H1 (cell line): Measurements from ENCODE around the gene CHD9NB. TPM values are rescaled to one million over a fixed set of nuclear protein-coding genes. Genes with fewer than 3 reads are reported as not detected.

ENCODE experiments used
- CTCF ChIA-PET: fragments of 300-600 bp; sonication (Branson Sonifier 250); formaldehyde crosslinking; loops from one replicate; lab custom pipeline; 2021; ENCODE audit not compliant: partially characterized antibody; lab: Charles Lee
- POLR2A ChIA-PET: fragments of 300-600 bp; sonication (Branson Sonifier 250); formaldehyde crosslinking; loops from one replicate; lab custom pipeline; 2021; ENCODE audit warnings: inconsistent platforms; ENCODE audit not compliant: partially characterized antibody; lab: Charles Lee
- DNase-seq, 2 experiments: peaks; one replicate each; pipeline versions ENCODE4 v3.0.0 to v3.0.0-alpha.2; 2010 to 2022; ENCODE audit warnings: low spot score in 2 of 2, low read depth in 1 of 2, mixed read lengths in 1 of 2
- FAIRE-seq: peaks from 2 replicates; lab custom pipeline; 2011; peaks lifted over from hg19 to GRCh38; lab: Jason Lieb, UNC
- H2AFZ ChIP-seq: 2 replicates; pipeline ENCODE4 v1.8.1; 2012; ENCODE audit warnings: low read length, inconsistent platforms
- H2AK5ac ChIP-seq: 2 replicates; pipeline ENCODE4 v1.6.1; 2013; ENCODE audit warnings: low read depth, low read length
- H2BK120ac ChIP-seq: replicated peaks from 2 replicates; pipeline ENCODE3; 2013; ENCODE audit warnings: low read depth, low read length, inconsistent platforms
- H2BK12ac ChIP-seq: 2 replicates; pipeline ENCODE4 v1.6.1; 2013; ENCODE audit warnings: low read depth, low read length
- H2BK15ac ChIP-seq: 2 replicates; pipeline ENCODE4 v1.6.1; 2013; ENCODE audit warnings: low read length
- H2BK20ac ChIP-seq: 2 replicates; pipeline ENCODE4 v1.6.1; 2013; ENCODE audit warnings: low read length
- H2BK5ac ChIP-seq: 2 replicates; pipeline ENCODE4 v1.6.1; 2013; ENCODE audit warnings: low read depth, low read length
- H3K14ac ChIP-seq: 2 replicates; pipeline ENCODE4 v1.6.1; 2013; ENCODE audit warnings: inconsistent platforms; ENCODE audit not compliant: insufficient read length
- H3K18ac ChIP-seq: 2 replicates; pipeline ENCODE4 v1.6.1; 2013; ENCODE audit warnings: low read length; ENCODE audit errors: extremely low read depth
- H3K23ac ChIP-seq: 2 replicates; pipeline ENCODE4 v1.6.1; 2013; ENCODE audit warnings: inconsistent platforms; ENCODE audit not compliant: insufficient read length
- H3K23me2 ChIP-seq: 2 replicates; pipeline ENCODE4 v1.6.1; 2013; ENCODE audit warnings: low read depth, low read length
- H3K27ac ChIP-seq: 2 replicates; pipeline ENCODE4 v1.6.1; 2011; ENCODE audit warnings: low read depth, low read length, inconsistent platforms
- H3K27me3 ChIP-seq, 4 experiments: replicated peaks in 1 of 4; 1 replicate in 1 of 4; 2 replicates in 3 of 4; pipeline versions ENCODE4 v1.6.1 to v1.8.1; 2011 to 2013; ENCODE audit warnings: low read length in 3 of 4, mild to moderate bottlenecking in 3 of 4, inconsistent platforms in 2 of 4, mixed read lengths in 2 of 4, moderate library complexity in 1 of 4; ENCODE audit not compliant: control insufficient read depth in 3 of 4, insufficient read depth in 3 of 4; ENCODE audit errors: extremely low read depth in 1 of 4
- H3K36me3 ChIP-seq, 4 experiments: 2 replicates each; pipeline versions ENCODE4 v1.6.1 to v1.8.1; 2011 to 2013; ENCODE audit warnings: mild to moderate bottlenecking in 4 of 4, low read length in 3 of 4, moderate library complexity in 2 of 4, control low read depth in 1 of 4, inconsistent platforms in 1 of 4; ENCODE audit not compliant: insufficient read depth in 4 of 4, control insufficient read depth in 2 of 4
- H3K4ac ChIP-seq: replicated peaks from 2 replicates; pipeline ENCODE3; 2013; ENCODE audit warnings: low read length, low read depth, mixed read lengths, inconsistent platforms; ENCODE audit not compliant: insufficient read length
- H3K4me1 ChIP-seq, 4 experiments: replicated peaks in 1 of 4; 1 replicate in 1 of 4; 2 replicates in 3 of 4; pipeline versions ENCODE4 v1.6.1 to v1.8.1; 2011 to 2013; ENCODE audit warnings: low read length in 3 of 4, inconsistent platforms in 2 of 4, mixed read lengths in 1 of 4; ENCODE audit not compliant: insufficient read depth in 4 of 4, control insufficient read depth in 3 of 4
- H3K4me2 ChIP-seq, 2 experiments: 2 replicates each; pipeline versions ENCODE4 v1.6.1 to v1.8.1; 2011 to 2013; ENCODE audit warnings: low read depth in 2 of 2, low read length in 2 of 2, control low read depth in 1 of 2, inconsistent platforms in 1 of 2, mild to moderate bottlenecking in 1 of 2; ENCODE audit not compliant: insufficient read depth in 1 of 2
- H3K4me3 ChIP-seq, 4 experiments: fragments of 200-600, 300-600 bp in 1 of 4; sonication (generic), shearing (Covaris generic), sonication (Bioruptor Twin) in 1 of 4; 2 replicates each; pipeline versions ENCODE4 v1.5.1 to v1.8.1; 2011 to 2016; ENCODE audit warnings: low read length in 4 of 4, low read depth in 3 of 4, control low read depth in 2 of 4, inconsistent platforms in 2 of 4, mild to moderate bottlenecking in 2 of 4, mixed read lengths in 1 of 4, moderate library complexity in 1 of 4; ENCODE audit not compliant: insufficient read depth in 2 of 4; ENCODE audit errors: extremely low read depth in 1 of 4
- H3K56ac ChIP-seq: replicated peaks from 2 replicates; pipeline ENCODE3; 2013; ENCODE audit warnings: low read depth, mild to moderate bottlenecking, mixed read lengths, low read length, inconsistent platforms; ENCODE audit not compliant: insufficient read length
- H3K79me1 ChIP-seq: 2 replicates; pipeline ENCODE4 v1.6.1; 2013; ENCODE audit warnings: low read depth, low read length, control low read depth
- H3K79me2 ChIP-seq, 2 experiments: 2 replicates each; pipeline versions ENCODE4 v1.6.1 to v1.8.1; 2012 to 2013; ENCODE audit warnings: low read length in 2 of 2, mild to moderate bottlenecking in 2 of 2, inconsistent platforms in 1 of 2; ENCODE audit not compliant: insufficient read depth in 2 of 2, control insufficient read depth in 1 of 2
- H3K9ac ChIP-seq, 4 experiments: replicated peaks in 1 of 4; 1 replicate in 1 of 4; 2 replicates in 3 of 4; pipeline versions ENCODE4 v1.6.1 to v1.8.1; 2011 to 2013; ENCODE audit warnings: low read depth in 3 of 4, low read length in 3 of 4, control low read depth in 2 of 4, mild to moderate bottlenecking in 2 of 4, moderate library complexity in 2 of 4, inconsistent platforms in 1 of 4; ENCODE audit errors: extremely low read depth in 1 of 4
- H3K9me3 ChIP-seq, 2 experiments: 2 replicates each; pipeline versions ENCODE4 v1.6.1 to v1.8.1; 2012 to 2013; ENCODE audit warnings: mild to moderate bottlenecking in 2 of 2, moderate library complexity in 2 of 2, control low read depth in 1 of 2, inconsistent platforms in 1 of 2, low read depth in 1 of 2, low read length in 1 of 2, mixed read lengths in 1 of 2; ENCODE audit not compliant: insufficient read depth in 2 of 2
- H4K20me1 ChIP-seq, 2 experiments: replicated peaks in 1 of 2; 2 replicates each; pipeline versions ENCODE3 to v1.8.1; 2011 to 2013; ENCODE audit warnings: inconsistent platforms in 2 of 2, low read length in 2 of 2, mild to moderate bottlenecking in 1 of 2; ENCODE audit not compliant: insufficient read depth in 2 of 2, control insufficient read depth in 1 of 2
- H4K5ac ChIP-seq: 2 replicates; pipeline ENCODE4 v1.6.1; 2013; ENCODE audit warnings: low read length, low read depth, mixed read lengths, inconsistent platforms; ENCODE audit not compliant: insufficient read length
- H4K8ac ChIP-seq: 2 replicates; pipeline ENCODE4 v1.8.0; 2013; ENCODE audit warnings: mild to moderate bottlenecking, moderate library complexity, low read length, inconsistent platforms; ENCODE audit not compliant: insufficient read depth; ENCODE audit errors: extremely low read depth
- H4K91ac ChIP-seq: replicated peaks from 2 replicates; pipeline ENCODE3; 2013; ENCODE audit warnings: low read length, mixed read lengths, inconsistent platforms; ENCODE audit not compliant: insufficient read length
- HDAC6 ChIP-seq: IDR thresholded peaks from one replicate; pipeline ENCODE4 v1.7.1; 2012; ENCODE audit warnings: low read depth, mild to moderate bottlenecking, inconsistent platforms, low read length, moderate library complexity
- MAFK ChIP-seq: IDR thresholded peaks from 2 replicates; pipeline ENCODE4 v1.6.1; 2012; ENCODE audit warnings: low read depth, mild to moderate bottlenecking, improper control_type of control experiment, low read length
- PHF8 ChIP-seq: fragments of 200-600 bp; sonication (generic); conservative IDR thresholded peaks from 2 replicates; pipeline ENCODE4 v1.7.1; 2012; ENCODE audit warnings: low read depth, mild to moderate bottlenecking, inconsistent platforms, low read length, moderate library complexity
- RAD21 ChIP-seq, 2 experiments: IDR thresholded peaks in 1 of 2; conservative IDR thresholded peaks in 1 of 2; 2 replicates each; pipeline ENCODE4 v1.6.1; 2011; ENCODE audit warnings: low read depth in 2 of 2, low read length in 2 of 2, improper control_type of control experiment in 1 of 2, inconsistent platforms in 1 of 2, mild to moderate bottlenecking in 1 of 2, moderate library complexity in 1 of 2
- RBBP5 ChIP-seq: IDR thresholded peaks from 2 replicates; pipeline ENCODE4 v1.7.1; 2012; ENCODE audit warnings: low read depth, mild to moderate bottlenecking, inconsistent platforms, low read length, moderate library complexity, borderline replicate concordance
- SIRT6 ChIP-seq: IDR thresholded peaks from one replicate; pipeline ENCODE4 v1.7.1; 2012; ENCODE audit warnings: low read length, inconsistent platforms
- SP2 ChIP-seq: IDR thresholded peaks from 2 replicates; pipeline ENCODE4 v1.6.1; 2012; ENCODE audit warnings: mild to moderate bottlenecking, low read length, inconsistent platforms
- YY1 ChIP-seq: IDR thresholded peaks from 2 replicates; pipeline ENCODE4 v1.6.1; 2011; ENCODE audit warnings: low read depth, mild to moderate bottlenecking, low read length
- WGBS, 2 experiments: shearing (Covaris generic) in 1 of 2; methylation state at CpG; one replicate each; pipeline versions ENCODE4 v1.1.6 to v1.1.7; 2013 to 2015; ENCODE audit warnings: low lambda C conversion rate in 2 of 2, mixed read lengths in 2 of 2, inconsistent platforms in 1 of 2, low coverage in 1 of 2, missing lambda C conversion rate in 1 of 2; ENCODE audit not compliant: insufficient replicate concordance in 2 of 2, insufficient coverage in 1 of 2, insufficient read length in 1 of 2; ENCODE audit errors: extremely low coverage in 1 of 2, missing lambda C conversion rate in 1 of 2; 5-methylcytosine and 5-hydroxymethylcytosine counted together
- polyA plus RNA-seq, 7 experiments: library from polyadenylated mRNA; depleted of rRNA in 3 of 7; stranded (reverse) in 5 of 7; unstranded in 2 of 7; fragments of >200 nt in 5 of 7; fragments of 200-250 nt in 2 of 7; gene quantifications; 1 replicate in 5 of 7; 2 replicates in 1 of 7; 4 replicates in 1 of 7; pipeline versions ENCODE4 v1.2.1 to v1.2.3, GENCODE V29; 2011 to 2013; ENCODE audit warnings: missing spikeins in 2 of 7, mixed read lengths in 2 of 7
- total RNA-seq: library from RNA; stranded (reverse); fragmentation: NEBNext Ultra II Directional; extraction: Animal tissue kit (Norgen Biotek cat#: 25700); gene quantifications from 2 replicates; pipeline ENCODE4 v1.2.1, GENCODE V29; 2021
- TF ChIP-seq, protein P1 (sequence below): IDR thresholded peaks from 2 replicates; pipeline ENCODE4 v1.6.1; 2012; ENCODE audit warnings: inconsistent platforms
- TF ChIP-seq, protein P2 (sequence below): IDR thresholded peaks from 2 replicates; pipeline ENCODE4 v1.6.1; 2011; ENCODE audit warnings: low read depth, mild to moderate bottlenecking, low read length; ENCODE audit not compliant: insufficient read depth

The CHD9NB gene
- total and polyA plus RNA-seq, 2 of the 8 experiments (the other 6 are each of a cell fraction or from before 2014, with no cell fraction given): 4.5 to 5.9 TPM

DNA sequence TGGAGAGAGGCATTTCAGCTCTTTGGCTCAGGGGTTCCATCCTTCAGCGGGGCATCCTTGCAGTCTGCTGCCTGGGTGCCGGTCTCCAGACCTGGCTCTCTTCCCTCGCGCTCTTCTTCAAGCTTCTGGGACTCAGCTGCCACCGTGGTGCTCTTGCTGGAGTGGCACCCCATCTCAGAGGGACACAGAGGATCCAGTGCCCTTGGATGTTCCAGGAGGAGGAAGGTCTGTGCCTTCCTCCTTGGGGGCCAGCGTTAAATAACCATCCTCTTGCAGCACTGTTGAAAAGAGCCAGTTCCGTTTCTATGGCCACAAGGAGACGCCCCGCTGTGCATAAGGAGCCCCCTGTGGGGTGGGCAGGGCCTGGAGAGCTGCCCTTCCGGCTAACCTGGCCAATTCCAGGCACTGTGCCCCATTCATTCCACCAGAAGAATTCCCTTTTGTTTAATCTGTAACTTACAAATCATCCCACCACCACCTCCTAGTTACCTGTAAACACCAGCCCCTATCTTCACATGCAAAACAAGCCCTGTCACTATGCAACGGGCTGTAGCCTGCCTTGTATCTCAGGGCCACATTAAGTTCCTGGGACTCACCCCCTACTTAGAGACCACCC lies 8.6 kb downstream of the CHD9NB start:
- no peaks in the 10 kb centered on the region for H4K20me1 ChIP-seq
- peaks cover 21% of the 10 kb centered on the region for H3K23me2 ChIP-seq
- H3K4me2 ChIP-seq: peak overlapping the region; percentile 77 to 97
- peak overlapping the region; percentile 95 for H2BK12ac ChIP-seq
- peak overlapping the region in 3 of 4 experiments; percentile 65 to 84 (median 69); a peak in 6 of 7 replicates for H3K9ac ChIP-seq
- peaks cover 0 to 10% of the 10 kb centered on the region in 2 experiments; a peak in 2 of 4 replicates for H3K79me2 ChIP-seq
- no peak overlapping the region; the same call in 1 of the 2 replicates for H2BK5ac ChIP-seq
- H2BK120ac ChIP-seq: peak overlapping the region; percentile 39
- no peaks in the 10 kb centered on the region for H3K36me3 ChIP-seq
- H3K4me1 ChIP-seq: peaks cover 2 to 27% (median 21%) of the 10 kb centered on the region in 4 experiments; a peak in 6 of 7 replicates
- no peaks in the 10 kb centered on the region for H3K79me1 ChIP-seq
- no peak overlapping the region for H3K4ac ChIP-seq
- no peak overlapping the region for H3K56ac ChIP-seq
- FAIRE-seq (peak; percentile 94), DNase-seq (peak; percentile 92 to 98)
- H3K27me3 ChIP-seq: no peaks in the 10 kb centered on the region
- peak overlapping the region; percentile 77; the same call in 1 of the 2 replicates for H4K8ac ChIP-seq
- peak overlapping the region; percentile 53 to 69 (median 63) for H3K4me3 ChIP-seq
- H3K27ac ChIP-seq: peak overlapping the region; percentile 77
- WGBS, 2 experiments: 6% methylated on average over 11 of the region's 11 CpGs; no CpG with 5 or more reads in 1 of the 2 experiments
- H3K23ac ChIP-seq: no peak overlapping the region
- H2BK15ac ChIP-seq: no peak overlapping the region; the same call in 1 of the 2 replicates
- peak overlapping the region; percentile 40 for H4K5ac ChIP-seq
- CTCF ChIA-PET: interaction anchor here (0.5 to 3.1 kb wide), 6 partner anchors 10 to 422 kb away, joined by 3 to 11 read pairs (median 4); partner anchors contain the start of gene CHD9
- no peak overlapping the region for H4K91ac ChIP-seq
- no peak overlapping the region for H2AFZ ChIP-seq
- POLR2A ChIA-PET: interaction anchor here (1.1 to 2.6 kb wide), 7 partner anchors 11 to 164 kb away, joined by 3 to 21 read pairs (median 7); partner anchors contain the start of gene CHD9
- H3K18ac ChIP-seq: peak overlapping the region; percentile 71
- H2AK5ac ChIP-seq: peak overlapping the region; percentile 96; the same call in 1 of the 2 replicates
- no peak overlapping the region for H3K14ac ChIP-seq
- H3K9me3 ChIP-seq: peaks cover 4 to 8% of the 10 kb centered on the region in 2 experiments
- H2BK20ac ChIP-seq: peak overlapping the region; percentile 6; the same call in 1 of the 2 replicates
- TF ChIP-seq SP2 (no peak), MAFK (no peak), RBBP5 (no peak), RAD21 (IDR thresholded peaks at IDR 0.05 in 1 of 2, conservative IDR thresholded peaks at IDR 0.05 in 1 of 2; ENCODE audit: low read depth in 2 of 2, low read length in 2 of 2) (0 out of 4 replicates have a peak, but pooled peaks of 1 of the 2 experiments have one; percentile 11), SIRT6 (no peak), PHF8 (no peak), HDAC6 (no peak), YY1 (peak; percentile 48; the same call in 1 of the 2 replicates)
- TF ChIP-seq, protein P1, sequence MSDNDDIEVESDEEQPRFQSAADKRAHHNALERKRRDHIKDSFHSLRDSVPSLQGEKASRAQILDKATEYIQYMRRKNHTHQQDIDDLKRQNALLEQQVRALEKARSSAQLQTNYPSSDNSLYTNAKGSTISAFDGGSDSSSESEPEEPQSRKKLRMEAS: no peak
- TF ChIP-seq, protein P2, sequence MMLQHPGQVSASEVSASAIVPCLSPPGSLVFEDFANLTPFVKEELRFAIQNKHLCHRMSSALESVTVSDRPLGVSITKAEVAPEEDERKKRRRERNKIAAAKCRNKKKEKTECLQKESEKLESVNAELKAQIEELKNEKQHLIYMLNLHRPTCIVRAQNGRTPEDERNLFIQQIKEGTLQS: no peak
